GM18909 (cell line): ENCODE measurements around the gene POLR3K.
"Not testable (repeated sequence)": the region's sequence is repeated elsewhere in the genome, so short reads cannot be mapped to it uniquely, and the experiment has no call there.

Experiments
- ATAC-seq: cut with Tn5 transposase; IDR thresholded peaks from one replicate; pipeline ENCODE4 v1.9.1; 2021; ENCODE audit warnings: mild to moderate bottlenecking; ENCODE audit not compliant: unreplicated experiment, poor library complexity

The POLR3K gene

DNA sequence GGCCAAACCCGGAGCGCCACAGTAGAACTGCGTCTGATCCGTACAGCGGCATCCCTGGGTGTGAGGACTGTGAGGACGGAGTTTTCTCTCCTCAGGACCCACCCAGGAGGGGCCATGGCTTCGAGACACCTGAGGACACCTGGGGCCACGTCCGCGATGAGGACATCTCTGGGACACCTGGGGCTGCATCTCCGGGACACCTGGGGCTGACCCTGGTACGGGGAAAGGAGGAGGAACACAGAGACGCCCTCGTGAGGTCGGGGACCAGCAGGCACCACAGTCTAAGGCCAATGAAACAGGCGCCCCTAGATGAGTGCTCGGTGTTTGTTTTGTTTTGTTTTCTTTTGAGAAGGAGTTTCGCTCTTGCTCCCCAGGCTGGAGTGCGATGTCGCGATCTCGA, 29.3 kb downstream of the POLR3K start:
- not testable (repeated sequence) for ATAC-seq

DNA sequence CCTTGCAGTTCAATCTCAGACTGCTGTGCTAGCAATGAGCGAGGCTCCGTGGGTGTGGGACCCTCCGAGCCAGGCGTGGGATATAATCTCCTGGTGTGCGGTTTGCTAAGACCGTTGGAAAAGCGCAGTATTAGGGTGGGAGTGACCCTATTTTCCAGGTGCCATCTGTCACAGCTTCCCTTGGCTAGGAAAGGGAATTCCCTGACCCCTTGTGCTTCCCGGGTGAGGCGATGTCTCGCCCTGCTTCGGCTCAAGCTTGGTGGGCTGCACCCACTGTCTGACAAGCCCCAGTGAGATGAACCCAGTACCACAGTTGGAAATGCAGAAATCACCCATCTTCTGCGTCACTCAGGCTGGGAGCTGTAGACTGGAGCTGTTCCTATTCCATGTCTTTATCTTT, 32.5 kb downstream of the POLR3K start:
- ATAC-seq, result not testable (repeated sequence)

DNA sequence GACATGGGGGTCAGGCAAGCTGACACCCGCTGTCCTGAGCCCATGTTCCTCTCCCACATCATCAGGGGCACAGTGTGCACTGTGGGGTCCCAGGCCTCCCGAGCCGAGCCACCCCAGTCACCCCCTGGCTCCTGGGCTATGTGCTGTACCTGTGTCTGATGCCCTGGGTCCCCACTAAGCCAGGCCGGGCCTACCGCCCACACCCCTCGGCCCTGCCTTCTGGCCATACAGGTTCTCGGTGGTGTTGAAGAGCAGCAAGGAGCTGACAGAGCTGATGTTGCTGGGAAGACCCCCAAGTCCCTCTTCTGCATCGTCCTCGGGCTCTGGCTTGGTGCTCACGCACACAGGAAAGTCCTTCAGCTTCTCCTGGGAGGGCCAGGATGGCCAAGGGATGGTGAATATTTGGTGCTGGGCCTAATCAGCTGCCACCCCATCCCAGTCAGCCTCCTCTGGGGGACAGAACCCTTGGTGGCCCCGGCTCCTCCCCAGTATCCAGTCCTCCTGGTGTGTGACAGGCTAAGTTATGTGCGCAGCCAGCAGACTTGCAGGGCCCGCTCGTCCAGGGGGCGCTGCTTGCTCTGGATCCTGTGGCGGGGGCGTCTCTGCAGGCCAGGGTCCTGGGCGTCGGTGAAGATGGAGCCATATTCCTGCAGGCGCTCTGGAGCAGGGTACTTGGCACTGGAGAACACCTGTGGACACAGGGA, 36.2 kb downstream of the POLR3K start:
- ATAC-seq, result not testable (repeated sequence)

DNA sequence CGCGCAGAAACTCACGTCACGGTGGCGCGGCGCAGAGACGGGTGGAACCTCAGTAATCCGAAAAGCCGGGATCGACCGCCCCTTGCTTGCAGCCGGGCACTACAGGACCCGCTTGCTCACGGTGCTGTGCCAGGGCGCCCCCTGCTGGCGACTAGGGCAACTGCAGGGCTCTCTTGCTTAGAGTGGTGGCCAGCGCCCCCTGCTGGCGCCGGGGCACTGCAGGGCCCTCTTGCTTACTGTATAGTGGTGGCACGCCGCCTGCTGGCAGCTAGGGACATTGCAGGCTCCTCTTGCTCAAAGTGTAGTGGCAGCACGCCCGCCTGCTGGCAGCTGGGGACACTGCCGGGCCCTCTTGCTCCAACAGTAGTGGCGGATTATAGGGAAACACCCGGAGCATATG, 42.6 kb downstream of the POLR3K start:
- not testable (repeated sequence) for ATAC-seq

DNA sequence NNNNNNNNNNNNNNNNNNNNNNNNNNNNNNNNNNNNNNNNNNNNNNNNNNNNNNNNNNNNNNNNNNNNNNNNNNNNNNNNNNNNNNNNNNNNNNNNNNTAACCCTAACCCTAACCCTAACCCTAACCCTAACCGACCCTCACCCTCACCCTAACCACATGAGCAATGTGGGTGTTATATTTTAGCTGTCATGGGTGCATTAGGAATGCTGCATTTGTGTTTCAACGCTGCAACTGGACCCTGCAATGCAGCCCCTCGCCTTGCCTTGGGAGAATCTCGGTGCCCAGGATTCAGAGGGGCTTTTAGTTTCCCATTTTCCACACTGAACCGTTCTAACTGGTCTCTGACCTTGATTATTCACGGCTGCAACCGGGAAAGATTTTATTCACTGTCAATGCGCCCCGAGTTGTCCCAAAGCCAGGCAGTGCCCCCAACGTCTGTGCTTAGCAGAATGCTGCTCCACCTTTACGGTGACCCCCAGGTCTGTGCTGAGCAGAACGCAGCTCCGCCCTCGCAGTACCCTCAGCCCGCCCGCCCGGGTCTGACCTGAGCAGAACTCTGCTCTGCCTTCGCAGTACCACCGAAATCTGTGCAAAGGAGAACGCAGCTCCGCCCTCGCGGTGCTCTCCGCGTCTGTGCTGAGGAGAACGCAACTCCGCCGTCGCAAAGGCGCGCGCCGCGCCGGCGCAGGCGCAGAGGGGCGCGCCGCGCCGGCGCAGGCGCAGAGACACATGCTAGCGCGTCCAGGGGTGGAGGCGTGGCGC, 43.3 kb downstream of the POLR3K start:
- ATAC-seq, result no peak
